Measurements from ENCODE around the gene SFXN2.

SFXN2 gene

GRCh38 chr10:102682416-102682815 is 32.0 kb upstream of the SFXN2 start:
- no peaks in the 10 kb centered on the region for H3K9me3 ChIP-seq (replicated peaks; ENCODE audit: insufficient read depth, low read length)
- no peak overlapping the region for H3K4me3 ChIP-seq (ENCODE audit: low read length)
- no peaks in the 10 kb centered on the region for H4K20me1 ChIP-seq (ENCODE audit: insufficient read depth, low read length)
- no peak overlapping the region for H3K9ac ChIP-seq (ENCODE audit: low read length)
- H3K4me1 ChIP-seq (ENCODE audit: low read length), result no peaks in the 10 kb centered on the region
- TF ChIP-seq EZH2phosphoT487 (IDR thresholded peaks at IDR 0.05; ENCODE audit: low read length) (no peak), EZH2 (optimal IDR thresholded peaks at IDR 0.05; ENCODE audit: low read depth, low read length) (no peak), CTCF (IDR thresholded peaks at IDR 0.05; ENCODE audit: low read length) (no peak)
- no peaks in the 10 kb centered on the region for H3K27me3 ChIP-seq (replicated peaks; ENCODE audit: insufficient read depth, low read length)
- no peak overlapping the region for H2AFZ ChIP-seq (ENCODE audit: low read length)
- H3K4me2 ChIP-seq (ENCODE audit: low read depth, low read length), result no peak overlapping the region
- no peak overlapping the region for H3K27ac ChIP-seq (ENCODE audit: low read length)
- no peaks in the 10 kb centered on the region for H3K9me2 ChIP-seq (replicated peaks; ENCODE audit: insufficient read depth, low read length)
- H3K79me2 ChIP-seq (ENCODE audit: low read length), result no peaks in the 10 kb centered on the region
- no peaks in the 10 kb centered on the region for H3K36me3 ChIP-seq (replicated peaks; ENCODE audit: insufficient read depth, low read length)
- no peaks in the 10 kb centered on the region for H3F3A ChIP-seq (ENCODE audit: insufficient read depth, low read length)
- no peak for DNase-seq

- H3K9me2 ChIP-seq (replicated peaks; ENCODE audit: insufficient read depth, low read length), result no peaks in the 10 kb centered on the region
- no peaks in the 10 kb centered on the region for H3K36me3 ChIP-seq (replicated peaks; ENCODE audit: insufficient read depth, low read length)
- no peak overlapping the region for H3K4me3 ChIP-seq (ENCODE audit: low read length)
- H3K27ac ChIP-seq (ENCODE audit: low read length), result no peak overlapping the region
- DNase-seq, result no peak
- H3K27me3 ChIP-seq (replicated peaks; ENCODE audit: insufficient read depth, low read length), result no peaks in the 10 kb centered on the region
- H3F3A ChIP-seq (ENCODE audit: insufficient read depth, low read length), result no peaks in the 10 kb centered on the region
- no peak overlapping the region for H2AFZ ChIP-seq (ENCODE audit: low read length)
- no peaks in the 10 kb centered on the region for H3K9me3 ChIP-seq (replicated peaks; ENCODE audit: insufficient read depth, low read length)
- no peak overlapping the region for H3K9ac ChIP-seq (ENCODE audit: low read length)
- TF ChIP-seq EZH2 (optimal IDR thresholded peaks at IDR 0.05; ENCODE audit: low read depth, low read length), result no peak
- no peak for TF ChIP-seq EZH2phosphoT487 (IDR thresholded peaks at IDR 0.05; ENCODE audit: low read length)
- TF ChIP-seq CTCF (IDR thresholded peaks at IDR 0.05; ENCODE audit: low read length), result no peak
- H3K4me1 ChIP-seq (ENCODE audit: low read length), result no peaks in the 10 kb centered on the region
- H3K79me2 ChIP-seq (ENCODE audit: low read length), result no peaks in the 10 kb centered on the region
- no peaks in the 10 kb centered on the region for H4K20me1 ChIP-seq (ENCODE audit: insufficient read depth, low read length)
- no peak overlapping the region for H3K4me2 ChIP-seq (ENCODE audit: low read depth, low read length)
Measured at GRCh38 chr10:102682981-102683380, 31.5 kb upstream of the SFXN2 start.

GRCh38 chr10:102683736-102684135 is 30.7 kb upstream of the SFXN2 start:
- no peaks in the 10 kb centered on the region for H3K36me3 ChIP-seq (replicated peaks; ENCODE audit: insufficient read depth, low read length)

More at GRCh38 chr10:102683736-102684135, 30.7 kb upstream of the SFXN2 start:
- Histone ChIP-seq H3K27me3 (replicated peaks; ENCODE audit: insufficient read depth, low read length) (no peaks in the 10 kb centered on the region), H3K27ac (ENCODE audit: low read length) (no peak overlapping the region), H3K4me1 (ENCODE audit: low read length) (no peaks in the 10 kb centered on the region), H4K20me1 (ENCODE audit: insufficient read depth, low read length) (no peaks in the 10 kb centered on the region), H3K9me3 (replicated peaks; ENCODE audit: insufficient read depth, low read length) (no peaks in the 10 kb centered on the region), H3K9me2 (replicated peaks; ENCODE audit: insufficient read depth, low read length) (no peaks in the 10 kb centered on the region), H3K9ac (ENCODE audit: low read length) (no peak overlapping the region), H3K79me2 (ENCODE audit: low read length) (no peaks in the 10 kb centered on the region), H3K4me2 (ENCODE audit: low read depth, low read length) (no peak overlapping the region), H2AFZ (ENCODE audit: low read length) (no peak overlapping the region), H3K4me3 (ENCODE audit: low read length) (no peak overlapping the region), H3F3A (ENCODE audit: insufficient read depth, low read length) (no peaks in the 10 kb centered on the region)
- TF ChIP-seq EZH2phosphoT487 (IDR thresholded peaks at IDR 0.05; ENCODE audit: low read length), result no peak
- TF ChIP-seq CTCF (IDR thresholded peaks at IDR 0.05; ENCODE audit: low read length), result no peak
- TF ChIP-seq EZH2 (optimal IDR thresholded peaks at IDR 0.05; ENCODE audit: low read depth, low read length), result no peak
- no peak for DNase-seq
